ENCODE data around the gene USP51.

DNA sequence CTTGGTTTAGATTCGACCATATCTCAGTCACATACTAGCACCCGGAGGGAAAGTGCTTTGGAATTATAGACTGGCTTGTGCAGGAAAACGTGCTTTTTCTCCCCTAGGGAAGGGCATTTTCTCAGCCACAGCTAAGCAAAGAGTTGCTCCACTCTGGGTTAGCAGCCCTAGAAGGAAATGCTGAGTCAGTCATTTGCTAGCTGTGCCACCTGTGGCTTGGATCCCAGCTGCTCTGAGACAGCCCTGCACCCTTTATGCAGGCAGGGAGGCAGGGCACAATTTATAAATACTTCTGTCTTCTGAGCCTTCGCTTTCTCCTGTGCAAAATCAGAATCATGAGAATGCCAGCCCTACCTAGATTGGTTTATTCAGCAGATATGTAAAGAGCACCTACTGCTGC lies 1.3 kb upstream of the USP51 start:
- TF ChIP-seq POLR2A (IDR thresholded peaks at IDR 0.05) (no peak), EP300 (IDR thresholded peaks at IDR 0.05) (no peak)
- TF ChIP-seq, protein P1, sequence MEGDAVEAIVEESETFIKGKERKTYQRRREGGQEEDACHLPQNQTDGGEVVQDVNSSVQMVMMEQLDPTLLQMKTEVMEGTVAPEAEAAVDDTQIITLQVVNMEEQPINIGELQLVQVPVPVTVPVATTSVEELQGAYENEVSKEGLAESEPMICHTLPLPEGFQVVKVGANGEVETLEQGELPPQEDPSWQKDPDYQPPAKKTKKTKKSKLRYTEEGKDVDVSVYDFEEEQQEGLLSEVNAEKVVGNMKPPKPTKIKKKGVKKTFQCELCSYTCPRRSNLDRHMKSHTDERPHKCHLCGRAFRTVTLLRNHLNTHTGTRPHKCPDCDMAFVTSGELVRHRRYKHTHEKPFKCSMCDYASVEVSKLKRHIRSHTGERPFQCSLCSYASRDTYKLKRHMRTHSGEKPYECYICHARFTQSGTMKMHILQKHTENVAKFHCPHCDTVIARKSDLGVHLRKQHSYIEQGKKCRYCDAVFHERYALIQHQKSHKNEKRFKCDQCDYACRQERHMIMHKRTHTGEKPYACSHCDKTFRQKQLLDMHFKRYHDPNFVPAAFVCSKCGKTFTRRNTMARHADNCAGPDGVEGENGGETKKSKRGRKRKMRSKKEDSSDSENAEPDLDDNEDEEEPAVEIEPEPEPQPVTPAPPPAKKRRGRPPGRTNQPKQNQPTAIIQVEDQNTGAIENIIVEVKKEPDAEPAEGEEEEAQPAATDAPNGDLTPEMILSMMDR (IDR thresholded peaks at IDR 0.05): no peak
